ENCODE results near the gene HOXA7.

DNA sequence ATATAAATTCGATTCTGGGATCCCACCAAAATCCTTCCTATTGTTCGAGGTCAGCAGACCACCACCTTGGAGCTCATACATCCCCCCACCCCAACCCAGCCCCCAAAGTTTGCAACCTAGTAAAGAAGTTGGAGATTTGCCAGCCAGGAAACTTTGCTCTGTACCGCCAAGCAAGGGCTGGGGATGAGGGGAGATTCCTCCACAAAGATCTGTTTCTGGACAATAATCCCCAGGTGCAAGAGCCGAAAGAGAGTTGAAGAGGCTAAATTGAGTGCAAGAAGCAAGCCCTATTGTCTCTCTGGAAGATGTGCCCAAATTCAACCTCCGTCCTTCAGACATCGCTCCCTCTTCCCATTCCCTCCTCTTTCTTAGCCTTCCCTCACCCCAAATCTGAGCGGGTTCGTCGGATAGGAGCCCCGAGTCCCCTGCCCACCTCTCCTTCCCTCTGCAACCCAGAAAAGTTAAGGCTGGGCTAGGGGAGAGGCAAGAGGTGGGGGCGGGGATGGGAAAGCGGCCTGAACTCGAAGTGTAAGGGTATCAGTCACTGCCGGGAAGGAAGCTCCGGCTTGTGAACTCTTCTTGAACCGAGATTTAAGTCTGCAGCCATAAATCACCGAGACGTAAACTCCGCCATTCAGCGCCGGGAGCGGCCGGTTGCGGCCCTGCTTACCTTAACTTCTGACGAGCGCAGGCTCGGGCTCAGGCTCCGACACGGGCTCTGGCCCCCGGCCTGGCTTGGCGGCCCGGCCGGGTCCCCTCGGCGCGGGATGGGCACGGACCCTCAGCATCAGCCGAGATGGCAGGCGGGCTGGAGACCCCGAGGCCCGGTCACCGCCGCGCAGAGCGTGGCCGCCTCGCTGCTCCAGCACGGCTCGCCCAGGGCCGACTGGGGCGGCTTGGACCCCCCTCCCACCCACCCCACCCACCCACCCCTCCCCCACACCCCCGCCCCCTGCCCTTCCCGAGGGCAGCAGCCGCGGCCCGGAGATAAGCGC lies 43.2 kb downstream of the HOXA7 start:
- TF ChIP-seq, protein P1, sequence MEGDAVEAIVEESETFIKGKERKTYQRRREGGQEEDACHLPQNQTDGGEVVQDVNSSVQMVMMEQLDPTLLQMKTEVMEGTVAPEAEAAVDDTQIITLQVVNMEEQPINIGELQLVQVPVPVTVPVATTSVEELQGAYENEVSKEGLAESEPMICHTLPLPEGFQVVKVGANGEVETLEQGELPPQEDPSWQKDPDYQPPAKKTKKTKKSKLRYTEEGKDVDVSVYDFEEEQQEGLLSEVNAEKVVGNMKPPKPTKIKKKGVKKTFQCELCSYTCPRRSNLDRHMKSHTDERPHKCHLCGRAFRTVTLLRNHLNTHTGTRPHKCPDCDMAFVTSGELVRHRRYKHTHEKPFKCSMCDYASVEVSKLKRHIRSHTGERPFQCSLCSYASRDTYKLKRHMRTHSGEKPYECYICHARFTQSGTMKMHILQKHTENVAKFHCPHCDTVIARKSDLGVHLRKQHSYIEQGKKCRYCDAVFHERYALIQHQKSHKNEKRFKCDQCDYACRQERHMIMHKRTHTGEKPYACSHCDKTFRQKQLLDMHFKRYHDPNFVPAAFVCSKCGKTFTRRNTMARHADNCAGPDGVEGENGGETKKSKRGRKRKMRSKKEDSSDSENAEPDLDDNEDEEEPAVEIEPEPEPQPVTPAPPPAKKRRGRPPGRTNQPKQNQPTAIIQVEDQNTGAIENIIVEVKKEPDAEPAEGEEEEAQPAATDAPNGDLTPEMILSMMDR (IDR thresholded peaks at IDR 0.05), result no peak
- peak in 1 of 2 donors; percentile 40 for TF ChIP-seq POLR2A (IDR thresholded peaks at IDR 0.05)

All from Peyer's patch (tissue), 4 donors.